NCI-H1048 (cell line): Measurements from ENCODE around the gene INPP5A.
"Not testable (repeated sequence)": the region's sequence is repeated elsewhere in the genome, so short reads cannot be mapped to it uniquely, and the experiment has no call there.

Source experiments
- DNase-seq: peaks from one replicate; lab custom pipeline; 2025; lab: John Stamatoyannopoulos, UW

INPP5A gene

GRCh38 chr10:132550366-132551092, 12.9 kb downstream of the INPP5A start:
- DNase-seq = no peak

- no peak for DNase-seq
Observed at GRCh38 chr10:132551093-132551807, 13.7 kb downstream of the INPP5A start.

- no peak for DNase-seq
Observed at GRCh38 chr10:132551808-132552130, 14.2 kb downstream of the INPP5A start.

- not testable (repeated sequence) for DNase-seq
Observed at GRCh38 chr10:132552635-132553034, 15.0 kb downstream of the INPP5A start.

- not testable (repeated sequence) for DNase-seq
Observed at GRCh38 chr10:132553568-132553967, 16.0 kb downstream of the INPP5A start.

GRCh38 chr10:132554053-132554990, 16.7 kb downstream of the INPP5A start:
- DNase-seq = no peak

GRCh38 chr10:132554991-132555647, 17.5 kb downstream of the INPP5A start:
- no peak for DNase-seq

GRCh38 chr10:132555648-132556575, 18.3 kb downstream of the INPP5A start:
- DNase-seq = no peak

GRCh38 chr10:132556994-132557441, 19.4 kb downstream of the INPP5A start:
- DNase-seq = no peak

- no peak for DNase-seq
Observed at GRCh38 chr10:132557696-132558515, 20.3 kb downstream of the INPP5A start.

- no peak for DNase-seq
Observed at GRCh38 chr10:132558516-132559413, 21.2 kb downstream of the INPP5A start.

- no peak for DNase-seq
Observed at GRCh38 chr10:132559538-132559937, 22.0 kb downstream of the INPP5A start.

- DNase-seq = no peak
Observed at GRCh38 chr10:132560241-132560731, 22.7 kb downstream of the INPP5A start.

- DNase-seq = no peak
Observed at GRCh38 chr10:132562177-132562915, 24.8 kb downstream of the INPP5A start.

- no peak for DNase-seq
Observed at GRCh38 chr10:132562916-132563456, 25.4 kb downstream of the INPP5A start.

GRCh38 chr10:132563485-132564248, 26.1 kb downstream of the INPP5A start:
- no peak for DNase-seq

- DNase-seq = no peak
Observed at GRCh38 chr10:132564249-132564605, 26.6 kb downstream of the INPP5A start.
